Measurements from ENCODE around the gene RAB27B.

The RAB27B gene

DNA sequence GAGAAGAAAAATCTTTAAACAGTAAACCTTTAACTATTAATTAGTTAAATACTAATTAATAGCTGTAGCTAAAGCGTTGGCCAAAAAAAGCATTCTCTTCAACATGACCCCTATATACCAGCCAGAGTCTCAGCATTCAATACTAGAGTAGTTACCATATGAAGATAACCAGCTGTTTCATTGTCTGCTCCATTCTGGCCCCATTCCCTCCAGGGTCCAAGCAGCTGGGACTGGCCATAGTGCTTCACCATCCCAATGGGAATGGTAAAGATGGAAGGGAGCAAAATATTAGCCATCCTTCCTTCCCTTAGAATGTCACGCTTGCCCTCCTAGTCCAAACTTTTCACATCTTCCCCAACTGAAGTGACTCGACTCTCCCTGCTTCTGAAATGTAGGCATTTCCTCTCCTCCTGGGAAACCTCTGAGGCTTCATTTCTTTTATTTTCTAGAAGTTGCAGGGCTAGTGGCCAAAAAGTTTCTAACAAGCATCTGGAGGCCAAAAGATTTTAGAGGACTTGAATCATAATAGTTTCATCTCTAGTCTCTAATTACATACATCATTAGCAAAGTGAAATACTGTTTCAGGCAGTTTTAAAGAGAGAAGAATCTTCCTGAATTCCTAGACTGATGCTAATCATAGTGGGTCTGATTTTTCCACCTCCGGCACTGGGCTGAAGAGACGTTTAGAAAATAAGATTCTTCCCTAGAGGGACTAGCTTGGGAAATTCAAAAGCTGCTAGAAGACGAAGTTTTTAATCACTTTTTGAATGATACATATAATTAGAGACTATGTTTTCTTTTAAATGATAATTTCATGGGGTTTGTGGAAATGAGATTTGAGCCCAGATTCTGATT, 78.3 kb downstream of the RAB27B start:
- no peak for DNase-seq (ENCODE audit: low read depth in 1 of 2, low spot score in 1 of 2)

DNA sequence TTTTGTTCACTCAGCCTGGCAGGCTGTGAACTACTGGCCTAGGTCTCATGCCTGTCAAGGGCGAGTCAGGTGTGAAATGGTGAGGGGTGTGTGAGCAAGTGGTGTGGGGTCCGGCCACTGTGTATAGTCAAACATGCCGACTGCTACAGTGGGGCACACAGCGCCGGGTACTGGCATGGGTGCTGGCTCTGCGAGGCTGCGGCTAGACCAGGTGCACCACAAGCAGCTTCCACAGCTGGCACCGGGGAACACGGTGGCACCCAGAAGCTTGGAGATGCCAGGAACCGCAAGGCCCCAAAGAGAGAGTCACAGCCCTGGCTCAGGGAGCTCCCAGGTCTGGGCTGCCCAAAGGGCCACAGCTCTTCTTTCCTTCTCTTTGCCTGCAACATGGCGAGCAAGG, 81.3 kb downstream of the RAB27B start:
- no peak for DNase-seq (ENCODE audit: low read depth in 1 of 2, low spot score in 1 of 2)

DNA sequence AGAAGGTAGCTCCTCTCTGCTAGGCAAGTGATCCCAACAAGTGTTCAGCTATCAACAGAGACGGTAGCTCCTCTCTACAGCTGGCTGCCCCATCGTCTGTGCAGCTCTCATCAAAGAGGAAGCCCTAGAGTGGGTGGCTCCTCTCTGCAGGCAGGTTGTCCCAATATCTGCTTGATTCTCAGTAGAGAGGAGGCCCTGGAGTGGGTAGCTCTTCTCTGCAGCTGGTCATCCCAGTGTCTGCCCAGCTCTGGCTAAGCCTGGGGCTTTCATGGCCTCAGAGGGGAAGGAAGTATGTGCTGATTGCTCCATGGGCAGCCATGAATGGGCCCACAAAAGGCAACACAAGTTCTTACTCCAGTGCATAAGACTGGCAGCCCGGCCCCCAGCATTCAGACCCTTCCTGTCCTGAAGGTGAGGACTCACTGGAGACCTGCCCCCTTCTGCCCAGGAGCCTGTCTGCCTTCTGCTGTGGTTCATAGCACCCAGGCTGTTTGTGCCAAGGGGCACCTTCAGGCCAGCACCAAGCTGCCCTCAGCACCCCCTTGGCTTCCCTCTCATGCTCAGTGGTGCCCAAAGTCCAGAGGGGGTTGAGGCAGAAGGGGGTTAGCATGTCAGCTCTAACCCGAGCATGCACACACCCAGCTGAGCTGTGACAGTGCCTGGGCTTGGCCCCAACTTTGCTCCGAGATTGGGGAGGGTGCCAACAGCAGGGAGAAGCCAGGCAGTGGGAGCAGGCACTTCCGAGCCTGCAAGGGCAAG, 82.1 kb downstream of the RAB27B start:
- no peak for DNase-seq (ENCODE audit: low read depth in 1 of 2, low spot score in 1 of 2)

DNA sequence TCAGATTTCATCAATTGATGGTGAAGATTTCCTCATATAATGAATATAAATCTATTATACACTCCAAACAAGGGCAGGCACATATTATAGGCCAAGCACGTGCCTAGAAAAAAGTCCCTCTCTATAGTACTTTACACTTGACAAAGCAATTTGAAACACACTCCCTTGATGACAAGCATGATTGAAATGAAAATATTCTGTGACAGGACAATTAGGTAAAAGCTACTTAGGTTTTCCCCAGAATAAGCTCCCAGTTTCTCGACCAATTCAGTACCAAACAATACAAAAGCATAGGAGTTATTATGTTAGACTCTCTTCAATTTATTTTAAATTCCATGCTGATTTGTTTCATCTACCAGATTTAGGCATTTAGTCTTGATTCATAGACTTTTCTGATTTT, 83.3 kb downstream of the RAB27B start:
- no peak for DNase-seq (ENCODE audit: low read depth in 1 of 2, low spot score in 1 of 2)

DNA sequence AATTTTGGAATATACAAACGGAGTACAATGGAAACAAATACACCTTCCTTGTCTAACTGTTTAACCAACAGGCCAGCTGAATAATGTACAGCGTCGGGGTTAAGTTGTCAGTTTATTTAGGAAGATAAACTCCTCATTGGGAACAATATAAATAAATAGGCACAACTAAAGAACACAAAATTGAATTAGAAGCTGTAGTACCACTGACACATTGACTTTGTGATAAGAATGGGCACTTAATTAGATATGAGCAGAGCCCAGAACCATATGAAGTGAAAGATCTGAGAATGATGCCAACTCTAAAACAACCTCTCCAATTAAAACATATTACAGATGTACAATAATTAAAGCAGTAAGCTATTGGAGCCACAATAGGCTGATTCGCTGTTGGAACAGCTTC, 86.5 kb downstream of the RAB27B start:
- DNase-seq (ENCODE audit: low read depth in 1 of 2, low spot score in 1 of 2), result no peak

DNA sequence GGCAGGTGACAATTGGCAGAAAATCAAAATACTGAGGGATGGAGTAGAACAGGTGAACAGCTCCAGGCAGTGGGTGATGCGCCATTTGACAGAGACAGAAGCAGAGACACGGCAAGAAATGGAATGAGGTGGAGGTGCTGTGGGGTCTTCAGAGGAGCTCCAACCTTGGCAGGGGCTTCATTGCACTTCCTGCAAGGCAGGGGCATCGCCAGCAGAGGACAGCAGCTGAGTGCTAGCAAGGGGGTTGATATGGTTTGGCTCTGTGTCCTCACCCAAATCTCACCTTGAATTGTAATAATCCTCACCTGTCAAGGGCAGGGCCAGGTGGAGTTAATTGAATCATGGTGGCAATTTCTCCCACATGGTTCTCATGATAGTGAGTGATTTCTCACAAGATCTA, 88.2 kb downstream of the RAB27B start:
- DNase-seq (ENCODE audit: low read depth in 1 of 2, low spot score in 1 of 2), result no peak

DNA sequence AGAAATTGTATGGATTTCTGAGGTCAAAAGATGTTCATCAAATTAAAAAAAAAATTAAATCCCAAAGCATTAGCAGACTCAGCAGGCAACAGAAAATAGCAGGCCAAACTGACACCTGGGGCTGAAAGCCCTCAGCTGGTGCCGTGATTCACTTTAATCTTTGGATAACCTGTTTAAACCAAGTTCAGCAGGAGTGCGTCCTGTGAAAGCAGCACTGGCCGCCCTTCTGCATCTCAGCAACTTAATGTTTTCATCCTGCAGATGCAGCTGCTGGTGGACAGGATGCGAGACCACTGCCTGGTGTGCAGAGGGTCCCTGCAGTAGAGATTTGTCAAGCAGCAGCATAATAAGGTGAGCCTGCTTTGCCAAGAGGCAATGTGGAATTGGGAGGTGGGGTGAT, 89.8 kb downstream of the RAB27B start:
- no peak for DNase-seq (ENCODE audit: low read depth in 1 of 2, low spot score in 1 of 2)

DNA sequence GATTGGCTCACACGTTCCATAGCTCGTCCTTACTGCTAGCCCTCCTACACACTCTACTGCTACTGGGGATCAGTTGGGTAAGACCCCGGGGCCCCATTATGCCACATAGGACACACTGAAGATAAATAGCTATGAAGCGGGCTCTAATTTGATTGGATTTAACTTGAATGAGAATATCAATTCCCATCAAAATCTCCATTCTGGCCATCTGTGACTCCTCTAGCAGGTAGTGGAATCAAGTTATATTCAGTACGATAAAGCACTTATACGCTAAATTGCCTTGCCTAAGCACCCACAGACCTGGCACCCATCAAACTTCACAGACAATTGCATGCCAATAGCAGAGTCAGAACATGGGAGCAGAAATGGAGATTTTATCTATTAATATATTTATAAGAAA, 91.1 kb downstream of the RAB27B start:
- no peak for DNase-seq (ENCODE audit: low read depth in 1 of 2, low spot score in 1 of 2)

DNA sequence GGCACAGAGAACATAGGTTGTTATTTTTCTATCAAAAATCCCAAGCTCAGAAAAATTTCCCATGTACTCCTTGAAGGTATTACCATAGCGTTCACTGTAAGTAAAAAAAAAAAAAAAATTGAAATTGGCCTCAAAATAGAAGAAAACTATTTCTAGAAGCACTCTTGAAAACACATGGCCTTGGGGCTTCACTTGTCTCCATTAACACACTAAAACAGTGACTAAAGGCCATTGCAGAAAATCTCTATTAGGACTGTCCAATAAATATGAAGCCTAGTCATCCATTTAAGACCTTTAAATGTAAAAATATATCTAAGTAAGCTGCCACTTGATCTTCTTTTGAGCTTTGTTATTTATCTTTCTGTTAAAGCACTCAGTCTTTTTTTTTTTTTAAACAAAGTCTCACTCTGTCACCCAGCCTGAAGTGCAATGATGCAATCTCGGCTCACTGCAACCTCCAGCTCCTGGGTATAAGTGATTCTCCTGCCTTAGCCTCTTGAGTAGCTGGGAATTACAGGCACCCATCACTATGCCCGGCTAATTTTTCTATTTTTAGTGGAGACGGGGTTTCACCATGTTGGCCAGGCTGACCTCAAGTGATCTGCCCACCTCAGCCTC, 95.2 kb downstream of the RAB27B start:
- DNase-seq (ENCODE audit: low read depth in 1 of 2, low spot score in 1 of 2), result no peak

DNA sequence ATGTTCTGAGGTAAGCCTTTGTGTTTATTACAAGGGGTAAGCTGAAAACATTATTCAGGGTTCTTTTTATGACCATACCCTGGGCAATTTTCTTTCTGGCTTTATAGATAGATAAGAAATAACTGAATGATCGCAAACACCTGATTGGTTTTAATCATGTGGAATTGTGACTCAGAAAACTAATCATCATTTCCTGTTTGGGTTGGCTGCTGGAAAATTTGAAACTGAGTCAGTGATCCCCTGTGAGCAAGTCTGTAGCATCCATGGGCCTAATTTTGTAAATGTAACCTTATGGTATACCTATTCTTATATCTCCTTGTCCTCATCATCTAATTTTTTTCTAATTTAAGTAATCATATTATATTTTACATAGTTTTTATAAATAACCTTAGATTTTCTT, 96.7 kb downstream of the RAB27B start:
- DNase-seq (ENCODE audit: low read depth in 1 of 2, low spot score in 1 of 2), result no peak

DNA sequence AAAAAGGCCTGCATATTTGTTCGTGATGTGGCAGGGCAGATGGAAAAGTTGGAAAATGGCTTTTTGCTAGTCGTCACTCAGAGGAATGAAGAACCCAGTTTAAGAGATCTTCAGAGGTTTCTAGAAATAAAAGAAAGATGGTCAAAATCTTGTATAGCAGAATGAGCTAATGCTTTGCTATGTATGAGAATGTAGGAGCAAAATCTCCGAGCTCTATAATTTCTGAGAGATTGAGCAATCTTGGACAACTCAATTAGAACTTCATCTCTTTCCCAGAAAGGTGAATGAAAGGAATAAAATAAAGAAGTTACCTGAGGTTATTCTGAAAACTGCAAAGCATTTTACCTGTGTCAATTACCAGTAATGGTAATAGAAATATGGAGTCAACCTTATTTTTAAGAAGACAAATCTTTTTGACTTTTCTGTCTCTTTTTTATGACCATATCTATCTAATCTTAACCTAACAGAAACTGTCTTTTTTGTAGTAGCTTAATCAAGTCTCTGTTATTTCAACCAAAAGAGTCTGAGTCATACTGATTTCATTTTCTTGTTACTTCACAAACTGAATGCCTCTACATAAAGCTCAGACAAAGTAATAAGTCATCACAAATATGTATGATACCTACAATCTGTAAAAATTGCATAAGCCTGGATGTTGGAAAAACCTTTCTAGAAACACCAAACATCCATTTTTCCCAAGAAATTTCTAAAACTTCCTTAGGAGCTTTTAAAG, 98.5 kb downstream of the RAB27B start:
- DNase-seq (ENCODE audit: low read depth in 1 of 2, low spot score in 1 of 2), result no peak

DNA sequence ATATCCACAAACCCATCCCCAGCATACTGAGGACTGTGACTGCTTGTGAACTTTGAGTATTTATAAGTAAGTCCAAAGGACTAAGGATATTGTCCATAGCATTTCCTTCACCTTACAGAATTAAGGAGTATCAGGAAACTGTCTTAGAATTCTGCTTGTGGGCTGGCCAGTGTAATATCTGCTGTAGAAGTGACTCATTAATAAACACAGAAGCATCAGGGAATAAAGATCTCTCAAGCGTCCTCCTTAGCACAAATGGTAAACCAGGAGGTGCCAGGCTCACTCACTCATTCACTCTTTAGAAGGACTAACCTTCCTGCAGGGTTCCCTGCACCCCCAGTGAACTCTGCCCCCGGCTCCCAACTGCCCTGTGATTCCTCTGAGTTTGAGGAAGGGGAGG, 100.0 kb downstream of the RAB27B start:
- no peak for DNase-seq (ENCODE audit: low read depth in 1 of 2, low spot score in 1 of 2)

DNA sequence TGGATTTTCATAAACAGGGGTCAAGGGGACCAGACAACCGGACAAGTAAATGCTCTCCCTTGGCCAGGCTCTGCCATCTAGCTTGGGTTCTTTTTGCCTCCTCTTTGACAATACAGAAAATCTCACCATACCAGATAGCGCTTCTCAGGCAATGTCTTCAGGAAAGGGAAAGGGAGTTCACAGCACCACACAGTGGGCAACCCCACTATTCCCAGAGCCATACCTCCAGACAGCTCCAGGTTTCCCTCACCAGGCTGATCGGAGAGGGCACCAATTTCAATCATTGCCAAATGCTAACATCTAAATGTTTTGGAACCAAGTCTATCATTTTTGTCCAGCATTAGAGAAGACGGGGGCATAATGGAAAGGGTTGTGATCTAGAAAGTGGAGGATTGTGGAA, 102.9 kb downstream of the RAB27B start:
- no peak for DNase-seq (ENCODE audit: low read depth in 1 of 2, low spot score in 1 of 2)

DNA sequence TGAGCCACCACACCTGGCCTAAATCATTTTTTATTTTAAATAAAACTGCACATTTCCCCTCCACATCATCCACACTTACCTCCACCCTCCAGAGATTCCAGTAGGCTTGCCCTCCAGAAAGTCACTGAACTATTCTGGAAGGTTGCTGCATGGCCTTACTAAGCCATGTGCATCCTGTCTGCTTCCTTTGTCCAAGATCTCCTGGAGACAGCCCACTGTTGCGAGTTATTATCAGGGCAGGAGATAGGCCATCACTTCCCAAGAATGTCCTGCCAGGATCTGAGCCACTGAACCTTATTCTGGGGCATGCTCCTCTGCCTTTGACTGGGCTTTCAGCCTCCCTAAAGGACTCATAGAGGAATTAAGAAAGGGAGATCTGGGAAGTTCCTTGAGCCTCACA, 104.2 kb downstream of the RAB27B start:
- DNase-seq (ENCODE audit: low read depth in 1 of 2, low spot score in 1 of 2), result no peak

DNA sequence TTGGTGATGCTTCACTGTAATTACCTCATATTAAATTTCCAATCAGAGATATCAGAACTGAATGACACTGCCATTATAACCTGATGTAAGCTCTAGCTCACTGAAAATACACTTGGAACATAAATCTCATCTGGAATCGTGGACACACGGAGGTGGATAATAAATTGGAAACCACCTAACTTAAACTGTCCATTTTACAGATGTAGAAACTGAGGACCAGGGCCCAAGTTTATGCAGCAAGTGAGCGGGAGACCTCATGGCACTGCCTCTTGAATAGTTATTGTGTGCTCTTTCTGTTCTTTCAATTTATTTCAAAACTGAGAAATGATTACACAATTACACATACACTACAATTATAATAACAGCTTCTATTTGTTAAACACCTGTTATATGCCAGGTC, 110.2 kb downstream of the RAB27B start:
- DNase-seq (ENCODE audit: low read depth in 1 of 2, low spot score in 1 of 2), result no peak

DNA sequence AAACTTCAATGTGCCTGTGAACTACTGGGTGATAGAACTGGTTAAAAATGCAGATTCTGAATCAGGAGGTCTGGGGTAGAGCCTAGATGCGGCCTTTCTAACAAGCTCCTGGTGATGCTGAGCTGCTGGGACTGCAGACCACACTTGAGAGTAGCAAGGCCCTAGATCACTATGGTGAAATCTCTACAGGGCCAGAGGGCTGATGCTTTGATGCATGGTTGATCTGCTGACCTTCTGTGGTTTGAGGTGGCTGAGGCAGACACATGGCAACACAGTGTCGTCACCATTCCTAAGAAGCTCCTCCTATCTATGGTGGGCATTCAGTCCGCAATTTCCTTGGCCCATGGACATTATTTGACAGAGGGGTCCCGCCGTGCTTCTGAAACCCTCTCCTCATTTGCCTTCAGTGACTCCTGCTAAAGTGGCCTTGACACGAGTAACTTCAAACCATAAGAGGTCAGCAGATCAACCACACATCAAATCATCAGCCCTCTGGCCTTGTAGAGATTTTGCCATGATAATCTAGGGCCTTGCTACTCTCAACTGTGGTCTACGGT, 111.2 kb downstream of the RAB27B start:
- no peak for DNase-seq (ENCODE audit: low read depth in 1 of 2, low spot score in 1 of 2)

DNA sequence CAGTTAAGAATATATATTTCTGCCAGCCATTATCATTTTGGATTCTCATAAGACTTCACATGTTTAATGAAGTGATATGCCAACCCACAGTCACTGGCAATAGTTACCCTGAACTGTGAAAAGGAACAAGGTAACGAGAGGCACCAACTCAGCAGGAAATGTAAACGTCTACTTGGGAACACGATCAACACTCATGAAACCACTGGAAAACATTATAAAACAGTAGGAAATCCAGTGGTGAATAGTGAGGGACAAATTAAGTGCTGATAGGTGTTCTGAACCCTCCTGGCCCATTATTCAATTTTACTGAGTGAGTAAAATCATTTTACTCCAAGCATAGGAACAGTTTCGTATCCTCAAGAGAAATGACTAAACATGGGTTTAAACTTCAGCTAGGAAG, 113.9 kb downstream of the RAB27B start:
- no peak for DNase-seq (ENCODE audit: low read depth in 1 of 2, low spot score in 1 of 2)

DNA sequence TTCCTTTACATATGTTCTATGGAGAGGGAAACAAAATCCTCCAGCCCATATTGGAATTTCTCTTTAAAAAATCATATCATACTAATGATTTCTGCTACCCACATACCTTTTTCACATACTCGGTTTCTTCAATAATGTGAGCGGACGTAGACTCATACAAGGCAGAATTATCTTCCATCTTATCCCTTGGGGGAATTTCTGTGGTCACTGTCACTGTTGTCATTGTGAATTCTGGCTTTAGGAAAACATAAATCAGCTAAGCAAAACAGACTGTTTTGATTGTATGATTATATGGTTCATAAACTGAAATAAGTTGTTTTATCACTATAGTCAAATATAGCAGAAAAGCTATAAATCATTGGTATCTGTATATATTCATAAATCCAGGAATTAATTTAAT, 114.3 kb downstream of the RAB27B start:
- no peak for DNase-seq (ENCODE audit: low read depth in 1 of 2, low spot score in 1 of 2)
